ENCODE measurements around the gene SPDYE17.
"Not testable (repeated sequence)": the region's sequence is repeated elsewhere in the genome, so short reads cannot be mapped to it uniquely, and the experiment has no call there.

SPDYE17 gene

GRCh38 chr7:76985924-76986717 is 46.0 kb downstream of the SPDYE17 start:
- H3K36me3 ChIP-seq (ENCODE audit: control insufficient read depth, insufficient read depth, low read length); H3K4me3 ChIP-seq (ENCODE audit: insufficient read depth, low read depth, low read length, poor library complexity, severe bottlenecking); H3K4me1 ChIP-seq (ENCODE audit: control insufficient read depth, insufficient read depth, low read length, poor library complexity, severe bottlenecking); H3K27me3 ChIP-seq (replicated peaks; ENCODE audit: control insufficient read depth, insufficient read depth, low read length, poor library complexity, severe bottlenecking); DNase-seq; H3K9me3 ChIP-seq (ENCODE audit: control insufficient read depth, low read length); H3K27ac ChIP-seq (ENCODE audit: insufficient read depth, low read length, poor library complexity, severe bottlenecking): not testable (repeated sequence)

GRCh38 chr7:76984784-76985136 is 47.4 kb downstream of the SPDYE17 start:
- H3K27me3 ChIP-seq (replicated peaks; ENCODE audit: control insufficient read depth, insufficient read depth, low read length, poor library complexity, severe bottlenecking); H3K4me1 ChIP-seq (ENCODE audit: control insufficient read depth, insufficient read depth, low read length, poor library complexity, severe bottlenecking); H3K36me3 ChIP-seq (ENCODE audit: control insufficient read depth, insufficient read depth, low read length); DNase-seq; H3K27ac ChIP-seq (ENCODE audit: insufficient read depth, low read length, poor library complexity, severe bottlenecking); H3K4me3 ChIP-seq (ENCODE audit: insufficient read depth, low read depth, low read length, poor library complexity, severe bottlenecking); H3K9me3 ChIP-seq (ENCODE audit: control insufficient read depth, low read length): not testable (repeated sequence)

- H3K27ac ChIP-seq (ENCODE audit: insufficient read depth, low read length, poor library complexity, severe bottlenecking); H3K4me3 ChIP-seq (ENCODE audit: insufficient read depth, low read depth, low read length, poor library complexity, severe bottlenecking); H3K27me3 ChIP-seq (replicated peaks; ENCODE audit: control insufficient read depth, insufficient read depth, low read length, poor library complexity, severe bottlenecking); H3K9me3 ChIP-seq (ENCODE audit: control insufficient read depth, low read length); H3K36me3 ChIP-seq (ENCODE audit: control insufficient read depth, insufficient read depth, low read length); H3K4me1 ChIP-seq (ENCODE audit: control insufficient read depth, insufficient read depth, low read length, poor library complexity, severe bottlenecking); DNase-seq: not testable (repeated sequence)
Observed at GRCh38 chr7:76983937-76984783, 48.0 kb downstream of the SPDYE17 start.

- not testable (repeated sequence) for H3K4me1 ChIP-seq (ENCODE audit: control insufficient read depth, insufficient read depth, low read length, poor library complexity, severe bottlenecking); H3K27ac ChIP-seq (ENCODE audit: insufficient read depth, low read length, poor library complexity, severe bottlenecking); H3K36me3 ChIP-seq (ENCODE audit: control insufficient read depth, insufficient read depth, low read length); H3K27me3 ChIP-seq (replicated peaks; ENCODE audit: control insufficient read depth, insufficient read depth, low read length, poor library complexity, severe bottlenecking); H3K9me3 ChIP-seq (ENCODE audit: control insufficient read depth, low read length); DNase-seq; H3K4me3 ChIP-seq (ENCODE audit: insufficient read depth, low read depth, low read length, poor library complexity, severe bottlenecking)
Observed at GRCh38 chr7:76983333-76983732, 48.8 kb downstream of the SPDYE17 start.

GRCh38 chr7:76982501-76982900 is 49.7 kb downstream of the SPDYE17 start:
- H3K9me3 ChIP-seq (ENCODE audit: control insufficient read depth, low read length); H3K27me3 ChIP-seq (replicated peaks; ENCODE audit: control insufficient read depth, insufficient read depth, low read length, poor library complexity, severe bottlenecking); H3K36me3 ChIP-seq (ENCODE audit: control insufficient read depth, insufficient read depth, low read length); H3K27ac ChIP-seq (ENCODE audit: insufficient read depth, low read length, poor library complexity, severe bottlenecking); H3K4me1 ChIP-seq (ENCODE audit: control insufficient read depth, insufficient read depth, low read length, poor library complexity, severe bottlenecking); DNase-seq; H3K4me3 ChIP-seq (ENCODE audit: insufficient read depth, low read depth, low read length, poor library complexity, severe bottlenecking): not testable (repeated sequence)

GRCh38 chr7:76981187-76981970 is 50.8 kb downstream of the SPDYE17 start:
- not testable (repeated sequence) for H3K4me1 ChIP-seq (ENCODE audit: control insufficient read depth, insufficient read depth, low read length, poor library complexity, severe bottlenecking); DNase-seq; H3K4me3 ChIP-seq (ENCODE audit: insufficient read depth, low read depth, low read length, poor library complexity, severe bottlenecking); H3K27me3 ChIP-seq (replicated peaks; ENCODE audit: control insufficient read depth, insufficient read depth, low read length, poor library complexity, severe bottlenecking); H3K36me3 ChIP-seq (ENCODE audit: control insufficient read depth, insufficient read depth, low read length); H3K9me3 ChIP-seq (ENCODE audit: control insufficient read depth, low read length); H3K27ac ChIP-seq (ENCODE audit: insufficient read depth, low read length, poor library complexity, severe bottlenecking)

- H3K4me1 ChIP-seq (ENCODE audit: control insufficient read depth, insufficient read depth, low read length, poor library complexity, severe bottlenecking); H3K36me3 ChIP-seq (ENCODE audit: control insufficient read depth, insufficient read depth, low read length); H3K27ac ChIP-seq (ENCODE audit: insufficient read depth, low read length, poor library complexity, severe bottlenecking); H3K27me3 ChIP-seq (replicated peaks; ENCODE audit: control insufficient read depth, insufficient read depth, low read length, poor library complexity, severe bottlenecking); H3K4me3 ChIP-seq (ENCODE audit: insufficient read depth, low read depth, low read length, poor library complexity, severe bottlenecking); H3K9me3 ChIP-seq (ENCODE audit: control insufficient read depth, low read length); DNase-seq: not testable (repeated sequence)
Observed at GRCh38 chr7:76980576-76980975, 51.6 kb downstream of the SPDYE17 start.

GRCh38 chr7:76977761-76978367 is 54.3 kb downstream of the SPDYE17 start:
- H3K4me1 ChIP-seq (ENCODE audit: control insufficient read depth, insufficient read depth, low read length, poor library complexity, severe bottlenecking); DNase-seq; H3K4me3 ChIP-seq (ENCODE audit: insufficient read depth, low read depth, low read length, poor library complexity, severe bottlenecking); H3K27ac ChIP-seq (ENCODE audit: insufficient read depth, low read length, poor library complexity, severe bottlenecking); H3K9me3 ChIP-seq (ENCODE audit: control insufficient read depth, low read length); H3K36me3 ChIP-seq (ENCODE audit: control insufficient read depth, insufficient read depth, low read length); H3K27me3 ChIP-seq (replicated peaks; ENCODE audit: control insufficient read depth, insufficient read depth, low read length, poor library complexity, severe bottlenecking): not testable (repeated sequence)

- H3K4me3 ChIP-seq (ENCODE audit: insufficient read depth, low read depth, low read length, poor library complexity, severe bottlenecking); H3K27me3 ChIP-seq (replicated peaks; ENCODE audit: control insufficient read depth, insufficient read depth, low read length, poor library complexity, severe bottlenecking); DNase-seq; H3K4me1 ChIP-seq (ENCODE audit: control insufficient read depth, insufficient read depth, low read length, poor library complexity, severe bottlenecking); H3K9me3 ChIP-seq (ENCODE audit: control insufficient read depth, low read length); H3K36me3 ChIP-seq (ENCODE audit: control insufficient read depth, insufficient read depth, low read length); H3K27ac ChIP-seq (ENCODE audit: insufficient read depth, low read length, poor library complexity, severe bottlenecking): not testable (repeated sequence)
Observed at GRCh38 chr7:76974793-76975579, 57.2 kb downstream of the SPDYE17 start.

Measured in effector memory CD4-positive, alpha-beta T cell (primary cell).